GM12878 (cell line): ENCODE data around the gene DOK7. TPM values are rescaled to one million over a fixed set of nuclear protein-coding genes. Genes with fewer than 3 reads are reported as not detected.

Experiments
- ATAC-seq: fragments of 200-7000 bp; cut with Tn5 transposase; 3 replicates; pipeline ENCODE4 v1.9.1; 2020; ENCODE audit warnings: mild to moderate bottlenecking, moderate library complexity
- BruUV-seq: library from RNA; stranded (reverse); fragments of 400-500 nt; replicated peaks from 2 replicates; lab custom pipeline; 2021; lab: Mats Ljungman, UMichigan
- CTCF ChIA-PET: fragments of 300-600 bp; sonication (Branson Sonifier 250); formaldehyde crosslinking; extraction: SDS; loops from one replicate; lab custom pipeline; 2021; ENCODE audit warnings: inconsistent platforms; lab: Yijun Ruan, JAX
- POLR2A ChIA-PET: fragments of 350-600 bp; formaldehyde crosslinking; extraction: SDS; loops from one replicate; lab custom pipeline; 2021; ENCODE audit warnings: inconsistent platforms; lab: Charles Lee
- RAD21 ChIA-PET: fragments of 300-600 bp; sonication (Branson Sonifier 250); formaldehyde crosslinking; loops from one replicate; lab custom pipeline; 2023; ENCODE audit warnings: antibody characterized with exemption; ENCODE audit not compliant: unreplicated experiment; lab: Charles Lee
- SMC1A ChIA-PET: fragments of 300-600 bp; sonication (Branson Sonifier 250); formaldehyde crosslinking; loops from one replicate; lab custom pipeline; 2023; ENCODE audit not compliant: unreplicated experiment, uncharacterized antibody; lab: Charles Lee
- DNase-seq: peaks from one replicate; pipeline ENCODE4 v3.0.0-alpha.2; 2011; ENCODE audit warnings: low read depth, low spot score
- FAIRE-seq: peaks from 3 replicates; lab custom pipeline; 2011; peaks lifted over from hg19 to GRCh38; lab: Jason Lieb, UNC
- H2AFZ ChIP-seq: 2 replicates; pipeline ENCODE4 v1.6.0; 2011; ENCODE audit warnings: low read depth, low read length, control low read depth; ENCODE audit not compliant: control insufficient read depth
- H3K27ac ChIP-seq: 2 replicates; pipeline ENCODE4 v1.5.1; 2011; ENCODE audit warnings: control low read depth; ENCODE audit not compliant: control insufficient read depth, insufficient read depth
- H3K27me3 ChIP-seq, 2 experiments: replicated peaks in 1 of 2; 2 replicates each; pipeline versions ENCODE4 v1.6.0 to v1.6.1; 2011; ENCODE audit warnings: low read length in 1 of 2; ENCODE audit not compliant: control insufficient read depth in 2 of 2, insufficient read depth in 2 of 2
- H3K36me3 ChIP-seq, 2 experiments: 2 replicates each; pipeline ENCODE4 v1.5.1; 2011; ENCODE audit warnings: low read length in 1 of 2; ENCODE audit not compliant: control insufficient read depth in 2 of 2, insufficient read depth in 2 of 2
- H3K4me1 ChIP-seq: 2 replicates; pipeline ENCODE4 v1.6.1; 2011; ENCODE audit warnings: mild to moderate bottlenecking, low read length, moderate library complexity, mixed read lengths; ENCODE audit not compliant: control insufficient read depth, insufficient read depth
- H3K4me2 ChIP-seq: 2 replicates; pipeline ENCODE4 v1.6.0; 2011; ENCODE audit warnings: control low read depth; ENCODE audit not compliant: control insufficient read depth, insufficient read depth
- H3K4me3 ChIP-seq: fragments of 200-600 bp; sonication (generic); 2 replicates; pipeline ENCODE4 v1.5.1; 2016
- H3K79me2 ChIP-seq: 2 replicates; pipeline ENCODE4 v1.6.0; 2011; ENCODE audit warnings: low read length; ENCODE audit not compliant: control insufficient read depth, insufficient read depth
- H3K9ac ChIP-seq: 2 replicates; pipeline ENCODE4 v1.8.0; 2011; ENCODE audit warnings: low read length, control low read depth, mixed read lengths; ENCODE audit not compliant: control insufficient read depth, insufficient read depth
- H3K9me3 ChIP-seq: replicated peaks from 3 replicates; pipeline ENCODE4 v1.5.1; 2011; ENCODE audit warnings: mild to moderate bottlenecking, low read length; ENCODE audit not compliant: control insufficient read depth, insufficient read depth
- H4K20me1 ChIP-seq: 2 replicates; pipeline ENCODE4 v1.6.0; 2011; ENCODE audit not compliant: control insufficient read depth, insufficient read depth
- BCLAF1 ChIP-seq: fragments of 450-650 bp; IDR thresholded peaks from 2 replicates; pipeline ENCODE4 v1.6.1; 2017; ENCODE audit warnings: antibody characterized with exemption, mild to moderate bottlenecking, moderate library complexity
- JUND ChIP-seq: IDR thresholded peaks from 2 replicates; pipeline ENCODE4 v1.6.1; 2012; ENCODE audit warnings: low read depth, mild to moderate bottlenecking, low read length, improper control_type of control experiment, moderate library complexity
- NR2C2 ChIP-seq: IDR thresholded peaks from 2 replicates; pipeline ENCODE4 v1.6.1; 2011; ENCODE audit warnings: borderline replicate concordance, low read depth; ENCODE audit not compliant: control insufficient read depth, insufficient read length
- PAX8 ChIP-seq: fragments of 450-650 bp; IDR thresholded peaks from 2 replicates; pipeline ENCODE4 v1.6.1; 2017; ENCODE audit warnings: mild to moderate bottlenecking, moderate library complexity
- PBX3 ChIP-seq: IDR thresholded peaks from 2 replicates; pipeline ENCODE4 v1.6.1; 2011; ENCODE audit warnings: mild to moderate bottlenecking, low read depth, low read length, moderate library complexity; ENCODE audit not compliant: insufficient replicate concordance
- RAD51 ChIP-seq: fragments of 450-650 bp; IDR thresholded peaks from 2 replicates; pipeline ENCODE4 v1.6.1; 2016; ENCODE audit warnings: moderate library complexity, mild to moderate bottlenecking, inconsistent platforms
- SMAD5 ChIP-seq: IDR thresholded peaks from 2 replicates; pipeline ENCODE4 v1.6.1; 2016; ENCODE audit warnings: antibody characterized with exemption, low read depth
- WGBS: methylation state at CpG from one replicate; pipeline ENCODE4 v1.1.6; 2016; ENCODE audit warnings: low lambda C conversion rate; ENCODE audit not compliant: insufficient replicate concordance, insufficient coverage; ENCODE audit errors: missing lambda C conversion rate; 5-methylcytosine and 5-hydroxymethylcytosine counted together
- in situ Hi-C: fragments of 300-500 bp; cut with MboI; formaldehyde crosslinking; loops from 9 replicates; pipeline ENCODE4 v1.14.3; 2018; ENCODE audit warnings: mixed read lengths
- intact Hi-C: fragments of 100-400 bp; cut with micrococcal nuclease; formaldehyde crosslinking; loops from one replicate; pipeline ENCODE4 v1.14.2; 2022; ENCODE audit not compliant: unreplicated experiment
- polyA plus RNA-seq, 11 experiments: library from polyadenylated mRNA; depleted of rRNA in 4 of 11; unstranded in 6 of 11; stranded (reverse) in 5 of 11; fragments of >200 nt; fragmentation: Nextera tagmentation in 4 of 11; fragmentation: Illumina TruSeq in 1 of 11; extraction: Ambion mirVana in 4 of 11; extraction: Trizol in 1 of 11; gene quantifications; 1 replicate in 1 of 11; 2 replicates in 10 of 11; pipeline versions ENCODE4 v1.2.1 to v1.2.3, GENCODE V29; 2011 to 2016; ENCODE audit warnings: inconsistent platforms in 2 of 11, missing spikeins in 2 of 11, low read depth in 1 of 11
- total RNA-seq, 4 experiments: library from RNA; depleted of rRNA in 3 of 4; stranded (reverse); fragments of >200 nt in 3 of 4; fragmentation: Illumina TruSeq in 1 of 4; extraction: Trizol in 1 of 4; gene quantifications; 2 replicates each; pipeline versions ENCODE4 v1.2.1 to v1.2.3, GENCODE V29; 2013 to 2021
- TF ChIP-seq, protein P1 (sequence below): fragments of 450-650 bp; formaldehyde crosslinking; IDR thresholded peaks from 2 replicates; pipeline ENCODE4 v1.5.0; 2022; ENCODE audit warnings: mild to moderate bottlenecking, missing genetic modification characterization
- TF ChIP-seq, protein P2 (sequence below): fragments of 150-350 bp; IDR thresholded peaks from 2 replicates; pipeline ENCODE4 v1.6.1; 2016; ENCODE audit warnings: low read depth, low read length
- TF ChIP-seq, protein P3 (sequence below): IDR thresholded peaks from 2 replicates; pipeline ENCODE4 v1.6.1; 2011; ENCODE audit warnings: low read depth, mild to moderate bottlenecking, low read length, moderate library complexity, borderline replicate concordance; ENCODE audit errors: extremely low read depth

Gene DOK7
- total and polyA plus RNA-seq, 10 of the 15 experiments (the other 5 are each of a cell fraction or from before 2014, with no cell fraction given): 0.04 to 0.46 (median 0.18) TPM; not detected in 4

GRCh38 chr4:3440011-3440410 lies 23.1 kb upstream of the DOK7 start:
- CTCF ChIA-PET: interaction anchor here (7.0 kb wide), 1 partner anchor 94 kb away, joined by 81 read pairs; no protein-coding TSS in a partner anchor
- no TSS peak for BruUV-seq
- 26% methylated on average over 7 of the region's 7 CpGs for WGBS
- Histone ChIP-seq H3K9me3 (no peaks in the 10 kb centered on the region), H3K36me3 (no peaks in the 10 kb centered on the region), H3K27ac (no peak overlapping the region), H2AFZ (no peak overlapping the region), H3K4me3 (no peak overlapping the region), H3K79me2 (no peaks in the 10 kb centered on the region), H3K27me3 (no peaks in the 10 kb centered on the region), H3K4me1 (no peaks in the 10 kb centered on the region), H4K20me1 (no peaks in the 10 kb centered on the region), H3K4me2 (no peak overlapping the region), H3K9ac (no peak overlapping the region)
- DNase-seq (no peak), ATAC-seq (no peak), FAIRE-seq (no peak)
- intact Hi-C loops (no loop called here), in situ Hi-C loops (loop anchor here (10.0 kb wide), 1 partner anchor 335 kb away; no protein-coding TSS in a partner anchor)
- RAD21 ChIA-PET: interaction anchor here (0.9 to 2.6 kb wide), 2 partner anchors 13 to 94 kb away, joined by 3 to 16 read pairs; no protein-coding TSS in a partner anchor
- SMC1A ChIA-PET: interaction anchor here (5.8 kb wide), 1 partner anchor 94 kb away, joined by 35 read pairs; no protein-coding TSS in a partner anchor
- POLR2A ChIA-PET: interaction anchor here (0.6 kb wide), 1 partner anchor 380 kb away, joined by 3 read pairs; no protein-coding TSS in a partner anchor
- TF ChIP-seq, protein P1, sequence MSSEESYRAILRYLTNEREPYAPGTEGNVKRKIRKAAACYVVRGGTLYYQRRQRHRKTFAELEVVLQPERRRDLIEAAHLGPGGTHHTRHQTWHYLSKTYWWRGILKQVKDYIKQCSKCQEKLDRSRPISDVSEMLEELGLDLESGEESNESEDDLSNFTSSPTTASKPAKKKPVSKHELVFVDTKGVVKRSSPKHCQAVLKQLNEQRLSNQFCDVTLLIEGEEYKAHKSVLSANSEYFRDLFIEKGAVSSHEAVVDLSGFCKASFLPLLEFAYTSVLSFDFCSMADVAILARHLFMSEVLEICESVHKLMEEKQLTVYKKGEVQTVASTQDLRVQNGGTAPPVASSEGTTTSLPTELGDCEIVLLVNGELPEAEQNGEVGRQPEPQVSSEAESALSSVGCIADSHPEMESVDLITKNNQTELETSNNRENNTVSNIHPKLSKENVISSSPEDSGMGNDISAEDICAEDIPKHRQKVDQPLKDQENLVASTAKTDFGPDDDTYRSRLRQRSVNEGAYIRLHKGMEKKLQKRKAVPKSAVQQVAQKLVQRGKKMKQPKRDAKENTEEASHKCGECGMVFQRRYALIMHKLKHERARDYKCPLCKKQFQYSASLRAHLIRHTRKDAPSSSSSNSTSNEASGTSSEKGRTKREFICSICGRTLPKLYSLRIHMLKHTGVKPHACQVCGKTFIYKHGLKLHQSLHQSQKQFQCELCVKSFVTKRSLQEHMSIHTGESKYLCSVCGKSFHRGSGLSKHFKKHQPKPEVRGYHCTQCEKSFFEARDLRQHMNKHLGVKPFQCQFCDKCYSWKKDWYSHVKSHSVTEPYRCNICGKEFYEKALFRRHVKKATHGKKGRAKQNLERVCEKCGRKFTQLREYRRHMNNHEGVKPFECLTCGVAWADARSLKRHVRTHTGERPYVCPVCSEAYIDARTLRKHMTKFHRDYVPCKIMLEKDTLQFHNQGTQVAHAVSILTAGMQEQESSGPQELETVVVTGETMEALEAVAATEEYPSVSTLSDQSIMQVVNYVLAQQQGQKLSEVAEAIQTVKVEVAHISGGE (CRISPR knock-in tag): no peak
- TF ChIP-seq PAX8 (no peak), RAD51 (no peak), PBX3 (no peak), SMAD5 (no peak), BCLAF1 (no peak), NR2C2 (no peak), JUND (no peak)
- TF ChIP-seq, protein P2, sequence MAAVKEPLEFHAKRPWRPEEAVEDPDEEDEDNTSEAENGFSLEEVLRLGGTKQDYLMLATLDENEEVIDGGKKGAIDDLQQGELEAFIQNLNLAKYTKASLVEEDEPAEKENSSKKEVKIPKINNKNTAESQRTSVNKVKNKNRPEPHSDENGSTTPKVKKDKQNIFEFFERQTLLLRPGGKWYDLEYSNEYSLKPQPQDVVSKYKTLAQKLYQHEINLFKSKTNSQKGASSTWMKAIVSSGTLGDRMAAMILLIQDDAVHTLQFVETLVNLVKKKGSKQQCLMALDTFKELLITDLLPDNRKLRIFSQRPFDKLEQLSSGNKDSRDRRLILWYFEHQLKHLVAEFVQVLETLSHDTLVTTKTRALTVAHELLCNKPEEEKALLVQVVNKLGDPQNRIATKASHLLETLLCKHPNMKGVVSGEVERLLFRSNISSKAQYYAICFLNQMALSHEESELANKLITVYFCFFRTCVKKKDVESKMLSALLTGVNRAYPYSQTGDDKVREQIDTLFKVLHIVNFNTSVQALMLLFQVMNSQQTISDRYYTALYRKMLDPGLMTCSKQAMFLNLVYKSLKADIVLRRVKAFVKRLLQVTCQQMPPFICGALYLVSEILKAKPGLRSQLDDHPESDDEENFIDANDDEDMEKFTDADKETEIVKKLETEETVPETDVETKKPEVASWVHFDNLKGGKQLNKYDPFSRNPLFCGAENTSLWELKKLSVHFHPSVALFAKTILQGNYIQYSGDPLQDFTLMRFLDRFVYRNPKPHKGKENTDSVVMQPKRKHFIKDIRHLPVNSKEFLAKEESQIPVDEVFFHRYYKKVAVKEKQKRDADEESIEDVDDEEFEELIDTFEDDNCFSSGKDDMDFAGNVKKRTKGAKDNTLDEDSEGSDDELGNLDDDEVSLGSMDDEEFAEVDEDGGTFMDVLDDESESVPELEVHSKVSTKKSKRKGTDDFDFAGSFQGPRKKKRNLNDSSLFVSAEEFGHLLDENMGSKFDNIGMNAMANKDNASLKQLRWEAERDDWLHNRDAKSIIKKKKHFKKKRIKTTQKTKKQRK: no peak
- TF ChIP-seq, protein P3, sequence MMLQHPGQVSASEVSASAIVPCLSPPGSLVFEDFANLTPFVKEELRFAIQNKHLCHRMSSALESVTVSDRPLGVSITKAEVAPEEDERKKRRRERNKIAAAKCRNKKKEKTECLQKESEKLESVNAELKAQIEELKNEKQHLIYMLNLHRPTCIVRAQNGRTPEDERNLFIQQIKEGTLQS: no peak
